Upper lobe of left lung (tissue), 6 donors: ENCODE results near the gene SLC27A4. TPM values are rescaled to one million over a fixed set of nuclear protein-coding genes. Genes with fewer than 3 reads are reported as not detected.

ENCODE experiments used
- ATAC-seq, 2 donors: fragments of 200-7000 bp; cut with Tn5 transposase; one replicate each; pipeline ENCODE4 v1.9.1; 2022; ENCODE audit warnings: mild to moderate bottlenecking in 2 of 2, moderate library complexity in 2 of 2; ENCODE audit not compliant: low FRiP score in 2 of 2
- DNase-seq, 2 donors: peaks; one replicate each; pipeline ENCODE4 v3.0.0-alpha.2; 2019 to 2020
- H3K27ac ChIP-seq, 4 donors: fragments of 200-600 bp; sonication (generic); one replicate each; pipeline ENCODE4 v1.5.1; 2016 to 2019
- H3K27me3 ChIP-seq, 4 donors: fragments of 200-600 bp; sonication (generic); one replicate each; pipeline ENCODE4 v1.5.1; 2017 to 2019
- H3K36me3 ChIP-seq, 4 donors: fragments of 200-600 bp; sonication (generic); one replicate each; pipeline ENCODE4 v1.5.1; 2016 to 2019
- H3K4me1 ChIP-seq, 4 donors: fragments of 200-600 bp; sonication (generic); one replicate each; pipeline ENCODE4 v1.5.1; 2018 to 2019
- H3K4me3 ChIP-seq, 4 donors: fragments of 200-600 bp; sonication (generic); one replicate each; pipeline ENCODE4 v1.5.1; 2017 to 2019; ENCODE audit warnings: mild to moderate bottlenecking in 2 of 4, moderate library complexity in 1 of 4
- H3K9me3 ChIP-seq, 4 donors: fragments of 200-600 bp; sonication (generic); one replicate each; pipeline ENCODE4 v1.5.1; 2018 to 2019
- EP300 ChIP-seq, 4 donors: sonication (generic); formaldehyde crosslinking; IDR thresholded peaks; one replicate each; pipeline ENCODE4 v1.5.1; 2017; ENCODE audit warnings: antibody characterized with exemption in 4 of 4, control low read depth in 2 of 4
- POLR2A ChIP-seq, 4 donors: fragments of 450-650 bp; IDR thresholded peaks; one replicate each; pipeline ENCODE4 v1.5.1; 2016 to 2017; ENCODE audit warnings: antibody characterized with exemption in 4 of 4, mild to moderate bottlenecking in 2 of 4
- POLR2AphosphoS5 ChIP-seq, 2 donors: sonication (generic); formaldehyde crosslinking; IDR thresholded peaks; one replicate each; pipeline ENCODE4 v1.5.1; 2017; ENCODE audit warnings: antibody characterized with exemption in 2 of 2
- WGBS, 2 donors: methylation state at CpG; one replicate each; pipeline ENCODE4 v1.1.5; 2017 to 2018; 5-methylcytosine and 5-hydroxymethylcytosine counted together
- total RNA-seq, 6 donors: library from RNA; depleted of rRNA in 4 of 6; stranded (reverse); fragments of >200 nt in 4 of 6; gene quantifications; one replicate each; pipeline versions ENCODE4 v1.1.0 to v1.2.1, GENCODE V29; 2016 to 2021
- TF ChIP-seq, protein P1 (sequence below), 6 experiments: fragments of 450-650 bp in 4 of 6; fragments of 200-600 bp in 2 of 6; sonication (generic) in 2 of 6; IDR thresholded peaks; one replicate each; pipeline ENCODE4 v1.5.1; 2016 to 2019; ENCODE audit warnings: antibody characterized with exemption in 6 of 6
- donor health status: DM: no; HTN: no; CAD: no; lungs with moderate emphysema.
- donor health status: DM: no; HTN: yes; CAD: no; lungs with severe emphysema.

Gene SLC27A4
- total RNA-seq, 6 donors from 2014 or later, result 17.8 to 30.1 (median 19.5) TPM

DNA sequence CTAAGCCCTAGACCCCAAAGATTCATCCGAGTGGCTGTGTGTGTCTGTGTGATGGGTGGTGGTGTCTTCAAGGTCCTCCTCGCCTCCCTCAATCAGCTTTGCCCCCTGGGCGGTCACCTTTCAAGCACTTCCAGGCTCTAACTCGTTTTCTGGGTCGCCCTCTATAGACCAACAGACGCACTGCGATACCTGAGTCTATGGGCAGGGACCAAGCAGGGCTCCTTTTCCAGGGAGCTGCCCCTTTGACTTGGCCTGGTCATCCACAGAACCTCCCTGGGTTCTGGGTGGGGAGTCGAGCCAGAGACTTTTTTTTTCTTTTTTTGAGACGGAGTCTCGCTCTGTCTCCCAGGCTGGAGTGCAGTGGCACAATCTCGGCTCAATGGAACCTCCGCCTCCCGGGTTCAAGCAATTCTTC lies 1.1 kb downstream of the SLC27A4 start:
- DNase-seq, result peak in 1 of 2 donors; percentile 74
- peak; percentile 75 to 82 for ATAC-seq
- no peak for TF ChIP-seq EP300 (IDR thresholded peaks at IDR 0.05)
- TF ChIP-seq, protein P1, sequence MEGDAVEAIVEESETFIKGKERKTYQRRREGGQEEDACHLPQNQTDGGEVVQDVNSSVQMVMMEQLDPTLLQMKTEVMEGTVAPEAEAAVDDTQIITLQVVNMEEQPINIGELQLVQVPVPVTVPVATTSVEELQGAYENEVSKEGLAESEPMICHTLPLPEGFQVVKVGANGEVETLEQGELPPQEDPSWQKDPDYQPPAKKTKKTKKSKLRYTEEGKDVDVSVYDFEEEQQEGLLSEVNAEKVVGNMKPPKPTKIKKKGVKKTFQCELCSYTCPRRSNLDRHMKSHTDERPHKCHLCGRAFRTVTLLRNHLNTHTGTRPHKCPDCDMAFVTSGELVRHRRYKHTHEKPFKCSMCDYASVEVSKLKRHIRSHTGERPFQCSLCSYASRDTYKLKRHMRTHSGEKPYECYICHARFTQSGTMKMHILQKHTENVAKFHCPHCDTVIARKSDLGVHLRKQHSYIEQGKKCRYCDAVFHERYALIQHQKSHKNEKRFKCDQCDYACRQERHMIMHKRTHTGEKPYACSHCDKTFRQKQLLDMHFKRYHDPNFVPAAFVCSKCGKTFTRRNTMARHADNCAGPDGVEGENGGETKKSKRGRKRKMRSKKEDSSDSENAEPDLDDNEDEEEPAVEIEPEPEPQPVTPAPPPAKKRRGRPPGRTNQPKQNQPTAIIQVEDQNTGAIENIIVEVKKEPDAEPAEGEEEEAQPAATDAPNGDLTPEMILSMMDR (IDR thresholded peaks at IDR 0.05), result peak; percentile 44 to 72 (median 64)
- Histone ChIP-seq H3K27ac (peak overlapping the region in 1 of 4 donors; percentile 89), H3K27me3 (no peaks in the 10 kb centered on the region), H3K4me3 (peak overlapping the region; percentile 73 to 93 (median 90)), H3K9me3 (no peaks in the 10 kb centered on the region), H3K4me1 (peaks cover 4 to 19% (median 12%) of the 10 kb centered on the region in 4 donors), H3K36me3 (peaks cover 0 to 39% (median 31%) of the 10 kb centered on the region in 4 donors)
- 26 to 65% methylated on average over 6 to 13 of the region's 13 CpGs for WGBS, 2 donors

DNA sequence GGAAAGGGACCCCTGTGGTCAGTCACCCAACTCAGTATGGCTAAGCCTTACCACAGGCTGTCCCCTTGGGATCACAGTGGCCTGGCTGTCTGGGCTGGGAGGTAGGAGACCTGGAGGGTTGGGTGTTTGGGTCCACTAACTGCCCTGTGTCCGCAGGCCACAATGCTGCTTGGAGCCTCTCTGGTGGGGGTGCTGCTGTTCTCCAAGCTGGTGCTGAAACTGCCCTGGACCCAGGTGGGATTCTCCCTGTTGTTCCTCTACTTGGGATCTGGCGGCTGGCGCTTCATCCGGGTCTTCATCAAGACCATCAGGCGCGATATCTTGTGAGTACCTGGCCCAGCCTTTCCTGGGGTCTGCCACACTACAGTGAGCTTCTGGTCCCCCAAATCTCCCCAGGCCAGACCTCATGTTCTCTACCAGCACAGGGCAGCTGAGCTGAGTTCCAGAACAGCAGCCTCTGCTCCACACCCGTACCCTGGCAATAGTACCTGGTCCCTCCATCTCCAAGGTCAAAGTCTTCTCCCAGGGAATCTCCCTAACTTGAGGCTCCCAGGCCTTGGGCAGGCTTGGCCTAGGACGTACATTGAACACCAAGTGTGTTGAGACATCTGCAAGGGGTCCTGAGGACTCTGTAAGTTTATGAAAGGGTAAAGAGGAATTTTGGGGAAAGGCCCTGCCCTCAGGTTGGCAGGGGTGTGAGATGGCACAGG lies 2.8 kb downstream of the SLC27A4 start:
- DNase-seq, result no peak
- H3K36me3 ChIP-seq, result peaks cover 0 to 53% (median 44%) of the 10 kb centered on the region in 4 donors
- 93 to 94% methylated on average over 2 to 7 of the region's 8 CpGs for WGBS, 2 donors
- peaks cover 4 to 19% (median 12%) of the 10 kb centered on the region in 4 donors for H3K4me1 ChIP-seq
- no peaks in the 10 kb centered on the region for H3K27me3 ChIP-seq
- ATAC-seq, result no peak
- H3K9me3 ChIP-seq, result no peaks in the 10 kb centered on the region
- H3K4me3 ChIP-seq, result no peak overlapping the region
- TF ChIP-seq, protein P1 (IDR thresholded peaks at IDR 0.05), result no peak
- TF ChIP-seq POLR2AphosphoS5 (IDR thresholded peaks at IDR 0.05), result no peak
- no peak overlapping the region for H3K27ac ChIP-seq

DNA sequence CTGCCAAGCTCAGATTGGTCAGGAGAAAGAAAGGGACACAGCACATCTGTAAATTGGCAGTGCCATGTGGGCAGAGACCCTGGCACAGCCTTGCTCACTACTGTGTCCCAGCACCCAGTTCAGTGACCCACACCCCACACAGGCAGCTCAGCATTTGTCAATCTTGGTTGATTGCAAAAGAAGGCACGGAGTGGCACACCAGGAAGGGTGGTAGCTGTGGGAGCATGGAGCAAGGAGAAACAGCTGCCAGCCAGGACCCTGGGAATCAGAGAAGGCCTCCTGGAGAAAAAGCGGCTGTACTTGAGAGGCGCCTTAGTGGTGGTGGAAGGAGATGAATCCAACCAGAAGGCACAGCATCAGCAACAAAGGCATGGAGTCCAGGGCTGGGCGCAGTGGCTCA lies 3.5 kb downstream of the SLC27A4 start:
- Histone ChIP-seq H3K4me3 (no peak overlapping the region), H3K27ac (no peak overlapping the region), H3K9me3 (no peaks in the 10 kb centered on the region), H3K36me3 (peaks cover 0 to 60% (median 51%) of the 10 kb centered on the region in 4 donors), H3K27me3 (no peaks in the 10 kb centered on the region), H3K4me1 (peaks cover 4 to 19% (median 12%) of the 10 kb centered on the region in 4 donors)
- DNase-seq (no peak), ATAC-seq (no peak)
- WGBS, 2 donors, result 91% methylated on average over 4 of the region's 4 CpGs
- TF ChIP-seq POLR2AphosphoS5 (IDR thresholded peaks at IDR 0.05) (no peak), EP300 (IDR thresholded peaks at IDR 0.05) (no peak), POLR2A (IDR thresholded peaks at IDR 0.05) (no peak)
- TF ChIP-seq, protein P1 (IDR thresholded peaks at IDR 0.05), result no peak

DNA sequence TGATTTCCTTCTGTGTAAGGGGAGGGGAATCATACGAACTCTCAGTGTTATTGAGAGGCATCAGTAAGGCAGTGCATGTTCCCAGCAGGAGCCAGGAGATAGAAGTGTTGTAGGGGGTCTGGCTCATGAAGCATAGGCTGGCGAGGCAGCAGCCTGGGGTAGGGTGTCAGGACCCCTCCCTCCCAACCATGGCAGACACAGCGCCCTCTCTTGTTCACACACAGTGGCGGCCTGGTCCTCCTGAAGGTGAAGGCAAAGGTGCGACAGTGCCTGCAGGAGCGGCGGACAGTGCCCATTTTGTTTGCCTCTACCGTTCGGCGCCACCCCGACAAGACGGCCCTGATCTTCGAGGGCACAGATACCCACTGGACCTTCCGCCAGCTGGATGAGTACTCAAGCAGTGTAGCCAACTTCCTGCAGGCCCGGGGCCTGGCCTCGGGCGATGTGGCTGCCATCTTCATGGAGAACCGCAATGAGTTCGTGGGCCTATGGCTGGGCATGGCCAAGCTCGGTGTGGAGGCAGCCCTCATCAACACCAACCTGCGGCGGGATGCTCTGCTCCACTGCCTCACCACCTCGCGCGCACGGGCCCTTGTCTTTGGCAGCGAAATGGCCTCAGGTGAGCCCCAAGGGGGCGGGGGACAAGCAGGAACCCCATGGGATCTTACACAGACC lies 4.7 kb downstream of the SLC27A4 start:
- Histone ChIP-seq H3K27ac (no peak overlapping the region), H3K27me3 (no peaks in the 10 kb centered on the region), H3K36me3 (peaks cover 0 to 73% (median 62%) of the 10 kb centered on the region in 4 donors), H3K4me3 (no peak overlapping the region), H3K9me3 (no peaks in the 10 kb centered on the region), H3K4me1 (peaks cover 4 to 14% (median 10%) of the 10 kb centered on the region in 4 donors)
- 95 to 97% methylated on average over 27 to 28 of the region's 28 CpGs for WGBS, 2 donors
- TF ChIP-seq, protein P1 (IDR thresholded peaks at IDR 0.05), result no peak
- TF ChIP-seq EP300 (IDR thresholded peaks at IDR 0.05), result no peak
- no peak for TF ChIP-seq POLR2A (IDR thresholded peaks at IDR 0.05)
- TF ChIP-seq POLR2AphosphoS5 (IDR thresholded peaks at IDR 0.05), result no peak
- ATAC-seq, result no peak
- peak in 1 of 2 donors; percentile 65 for DNase-seq
